GM12872 (cell line): ENCODE data around the gene SLC43A1.

Experiments used
- TF ChIP-seq, protein P1 (sequence below): IDR thresholded peaks from 3 replicates; pipeline ENCODE4 v1.5.1; 2011; ENCODE audit warnings: low read depth, mild to moderate bottlenecking, low read length, moderate library complexity; ENCODE audit not compliant: insufficient read depth

SLC43A1 gene

DNA sequence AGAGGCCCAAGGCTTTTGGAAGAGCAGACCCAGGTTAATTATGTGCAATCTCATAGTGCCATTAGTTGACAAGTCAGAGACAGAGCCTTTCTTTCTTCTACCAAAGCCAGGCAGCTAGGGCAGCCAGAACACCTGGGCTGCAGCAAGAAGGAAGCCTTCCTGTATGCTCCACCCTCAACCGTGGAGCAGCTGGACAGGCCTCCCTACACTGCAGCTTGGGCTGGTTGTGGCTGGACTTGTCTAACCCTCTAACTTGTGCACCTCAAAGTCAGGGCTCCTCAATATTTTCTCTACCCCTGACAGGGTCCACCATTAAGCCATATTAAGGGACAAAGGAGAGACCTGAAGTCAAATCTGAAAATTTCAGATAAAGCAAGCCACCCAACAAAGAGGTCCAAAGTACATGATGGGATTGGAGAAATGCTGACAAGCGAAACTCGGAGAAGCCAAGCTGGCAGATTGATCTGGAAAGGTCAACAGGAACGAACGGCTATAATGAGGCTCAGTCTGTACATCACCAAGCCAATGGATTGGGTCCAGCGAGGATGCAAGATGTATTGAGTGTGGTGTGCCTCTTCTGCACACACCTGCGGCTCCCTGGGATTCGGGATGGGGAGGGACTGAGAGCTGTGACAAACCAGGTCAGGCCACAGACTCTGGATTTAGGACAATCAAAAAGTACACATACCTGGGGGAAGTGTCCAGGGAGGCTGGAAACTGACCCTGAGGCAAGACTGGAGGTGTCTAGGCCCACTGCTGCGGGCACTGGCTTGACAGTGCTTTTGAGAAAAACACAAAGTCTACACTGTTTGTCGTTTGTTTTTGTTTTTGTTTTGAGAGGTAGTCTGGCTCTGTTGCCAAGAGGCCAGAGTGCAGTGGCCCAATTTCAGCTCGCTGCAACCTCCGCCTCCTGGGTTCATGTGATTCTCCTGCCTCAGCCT lies 76.9 kb downstream of the SLC43A1 start:
- TF ChIP-seq, protein P1, sequence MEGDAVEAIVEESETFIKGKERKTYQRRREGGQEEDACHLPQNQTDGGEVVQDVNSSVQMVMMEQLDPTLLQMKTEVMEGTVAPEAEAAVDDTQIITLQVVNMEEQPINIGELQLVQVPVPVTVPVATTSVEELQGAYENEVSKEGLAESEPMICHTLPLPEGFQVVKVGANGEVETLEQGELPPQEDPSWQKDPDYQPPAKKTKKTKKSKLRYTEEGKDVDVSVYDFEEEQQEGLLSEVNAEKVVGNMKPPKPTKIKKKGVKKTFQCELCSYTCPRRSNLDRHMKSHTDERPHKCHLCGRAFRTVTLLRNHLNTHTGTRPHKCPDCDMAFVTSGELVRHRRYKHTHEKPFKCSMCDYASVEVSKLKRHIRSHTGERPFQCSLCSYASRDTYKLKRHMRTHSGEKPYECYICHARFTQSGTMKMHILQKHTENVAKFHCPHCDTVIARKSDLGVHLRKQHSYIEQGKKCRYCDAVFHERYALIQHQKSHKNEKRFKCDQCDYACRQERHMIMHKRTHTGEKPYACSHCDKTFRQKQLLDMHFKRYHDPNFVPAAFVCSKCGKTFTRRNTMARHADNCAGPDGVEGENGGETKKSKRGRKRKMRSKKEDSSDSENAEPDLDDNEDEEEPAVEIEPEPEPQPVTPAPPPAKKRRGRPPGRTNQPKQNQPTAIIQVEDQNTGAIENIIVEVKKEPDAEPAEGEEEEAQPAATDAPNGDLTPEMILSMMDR, result no peak

DNA sequence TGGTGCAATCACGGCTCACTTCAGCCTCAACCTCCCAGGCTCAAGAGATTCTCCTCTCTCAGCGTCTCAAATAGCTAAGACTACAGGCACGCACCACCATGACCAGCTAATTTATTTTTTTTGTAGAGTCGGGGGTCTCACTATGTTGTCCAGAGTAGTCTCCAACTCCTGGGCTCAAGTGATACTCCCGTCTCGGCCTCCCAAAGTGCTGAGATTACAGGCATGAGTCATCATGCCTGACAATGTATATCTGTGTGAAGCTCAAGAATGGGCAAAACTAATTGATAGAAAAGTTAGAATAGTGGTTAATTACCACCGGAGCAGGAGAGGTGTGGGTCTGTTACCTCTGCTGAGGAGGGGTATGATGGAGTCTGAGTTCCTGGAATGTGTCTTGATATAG lies 79.5 kb downstream of the SLC43A1 start:
- TF ChIP-seq, protein P1, result no peak

DNA sequence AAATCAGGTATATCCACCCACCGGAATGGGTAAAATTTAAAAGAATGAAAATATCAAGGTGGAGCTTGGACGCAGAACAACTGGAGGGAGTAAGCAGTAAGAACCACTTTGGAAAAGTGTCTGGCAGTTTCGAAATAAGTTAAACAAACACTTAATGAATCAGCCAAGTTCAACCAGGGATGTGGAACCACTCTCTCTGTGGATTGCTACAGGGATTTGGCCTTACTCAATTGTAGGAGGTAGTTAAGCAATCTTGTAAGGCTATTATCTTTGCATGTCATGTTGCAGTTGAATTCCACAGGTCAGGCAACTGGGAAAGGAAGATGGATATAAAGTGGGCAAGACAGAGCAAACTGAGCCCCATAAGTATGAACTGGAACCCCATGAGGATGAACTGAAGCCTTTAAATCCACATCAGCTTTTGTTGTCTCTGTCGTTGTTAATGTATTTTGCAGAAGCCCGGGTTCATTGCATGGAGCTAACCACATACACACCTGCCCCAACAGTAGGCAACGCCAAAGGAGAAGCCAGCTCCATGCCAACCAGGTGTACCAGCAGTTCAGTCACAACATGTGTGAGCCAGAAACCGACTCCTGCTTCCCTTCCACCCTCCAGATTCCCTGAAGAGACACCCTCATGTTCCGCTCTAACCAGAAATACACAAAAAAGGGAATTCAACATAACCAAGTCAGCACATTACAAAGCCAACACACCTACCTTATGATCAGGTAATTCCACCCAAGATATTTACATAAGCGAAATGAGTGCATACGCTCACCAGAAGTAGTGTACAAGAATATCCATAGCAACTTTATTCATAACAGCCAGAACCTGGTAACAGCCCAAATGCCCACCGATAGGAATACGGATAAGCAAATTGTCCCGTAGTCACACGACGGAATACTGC lies 80.6 kb downstream of the SLC43A1 start:
- TF ChIP-seq, protein P1, result no peak
